Uterus (tissue), 4 donors: ENCODE data around the gene CRLF1. TPM values are rescaled to one million over a fixed set of nuclear protein-coding genes. Genes with fewer than 3 reads are reported as not detected.
A peak's percentile ranks its signal among the peaks of the same experiment; 100 is the strongest.

Source experiments
- DNase-seq, 2 donors: peaks; one replicate each; pipeline ENCODE4 v3.0.0-alpha.2; 2019 to 2020
- H3K27ac ChIP-seq, 2 donors: fragments of 200-600 bp; sonication (generic); 1 replicate in 1 of 2; 2 replicates in 1 of 2; pipeline ENCODE4 v1.5.1; 2016 to 2018
- H3K27me3 ChIP-seq, 2 donors: fragments of 200-600 bp; sonication (generic); one replicate each; pipeline ENCODE4 v1.5.1; 2018 to 2019; ENCODE audit warnings: control low read depth in 1 of 2
- H3K36me3 ChIP-seq, 2 donors: fragments of 200-600 bp; sonication (generic); one replicate each; pipeline ENCODE4 v1.5.1; 2019; ENCODE audit warnings: control low read depth in 1 of 2
- H3K4me1 ChIP-seq, 2 donors: fragments of 200-600 bp; sonication (generic); one replicate each; pipeline ENCODE4 v1.5.1; 2018 to 2019; ENCODE audit warnings: control low read depth in 1 of 2
- H3K4me3 ChIP-seq, 2 donors: fragments of 200-600 bp; sonication (generic); 1 replicate in 1 of 2; 2 replicates in 1 of 2; pipeline ENCODE4 v1.5.1; 2018 to 2019; ENCODE audit warnings: mild to moderate bottlenecking in 1 of 2
- H3K9me3 ChIP-seq, 2 donors: fragments of 200-600 bp; sonication (generic); one replicate each; pipeline ENCODE4 v1.5.1; 2019; ENCODE audit warnings: control low read depth in 1 of 2
- POLR2A ChIP-seq, 2 donors: fragments of 450-650 bp; IDR thresholded peaks; one replicate each; pipeline ENCODE4 v1.6.1; 2016; ENCODE audit warnings: antibody characterized with exemption in 2 of 2, mild to moderate bottlenecking in 1 of 2, moderate library complexity in 1 of 2
- intact Hi-C: fragments of 100-400 bp; cut with DNase I; formaldehyde crosslinking; loops from one replicate; pipeline ENCODE4 v1.15.1; 2023; ENCODE audit warnings: low total_unique reads
- total RNA-seq, 4 donors: library from RNA; depleted of rRNA in 3 of 4; stranded (reverse); fragments of >200 nt in 3 of 4; gene quantifications; one replicate each; pipeline versions ENCODE4 v1.1.0 to v1.2.4, GENCODE V29; 2014 to 2023
- TF ChIP-seq, protein P1 (sequence below), 4 experiments: fragments of 200-600 bp in 2 of 4; fragments of 450-650 bp in 2 of 4; sonication (generic) in 2 of 4; IDR thresholded peaks; one replicate each; pipeline ENCODE4 v1.5.1; 2016 to 2019; ENCODE audit warnings: antibody characterized with exemption in 4 of 4, mild to moderate bottlenecking in 2 of 4, moderate library complexity in 1 of 4
- donor health status: DM: yes; HTN: yes; CAD: no.

The CRLF1 gene
- total RNA-seq, 4 donors from 2014 or later = 0.26 to 0.69 (median 0.67) TPM; not detected in 1

DNA sequence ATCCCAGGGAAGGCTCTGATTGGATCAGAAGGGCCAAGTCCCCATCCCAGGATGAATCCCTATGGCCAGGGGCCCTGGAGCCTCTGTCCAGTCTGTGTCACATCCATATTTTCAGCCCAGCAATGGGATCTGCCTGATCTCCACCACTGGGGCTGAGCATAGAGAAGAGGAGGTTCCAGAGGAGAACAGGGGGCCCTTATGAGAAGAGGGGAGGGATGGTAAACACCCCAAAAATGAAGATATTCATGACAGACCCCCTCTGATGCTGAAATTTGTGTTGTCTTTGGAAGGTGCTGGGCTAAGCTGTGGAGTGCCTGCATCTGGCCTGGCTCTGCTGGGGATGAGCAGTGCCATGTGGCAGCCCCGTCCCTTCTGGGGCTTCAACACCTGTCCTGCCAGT is 44.7 kb upstream of the CRLF1 start:
- H3K27me3 ChIP-seq = no peaks in the 10 kb centered on the region
- intact Hi-C loops = no loop called here
- no peaks in the 10 kb centered on the region for H3K36me3 ChIP-seq
- no peak for TF ChIP-seq POLR2A (IDR thresholded peaks at IDR 0.05)
- TF ChIP-seq, protein P1, sequence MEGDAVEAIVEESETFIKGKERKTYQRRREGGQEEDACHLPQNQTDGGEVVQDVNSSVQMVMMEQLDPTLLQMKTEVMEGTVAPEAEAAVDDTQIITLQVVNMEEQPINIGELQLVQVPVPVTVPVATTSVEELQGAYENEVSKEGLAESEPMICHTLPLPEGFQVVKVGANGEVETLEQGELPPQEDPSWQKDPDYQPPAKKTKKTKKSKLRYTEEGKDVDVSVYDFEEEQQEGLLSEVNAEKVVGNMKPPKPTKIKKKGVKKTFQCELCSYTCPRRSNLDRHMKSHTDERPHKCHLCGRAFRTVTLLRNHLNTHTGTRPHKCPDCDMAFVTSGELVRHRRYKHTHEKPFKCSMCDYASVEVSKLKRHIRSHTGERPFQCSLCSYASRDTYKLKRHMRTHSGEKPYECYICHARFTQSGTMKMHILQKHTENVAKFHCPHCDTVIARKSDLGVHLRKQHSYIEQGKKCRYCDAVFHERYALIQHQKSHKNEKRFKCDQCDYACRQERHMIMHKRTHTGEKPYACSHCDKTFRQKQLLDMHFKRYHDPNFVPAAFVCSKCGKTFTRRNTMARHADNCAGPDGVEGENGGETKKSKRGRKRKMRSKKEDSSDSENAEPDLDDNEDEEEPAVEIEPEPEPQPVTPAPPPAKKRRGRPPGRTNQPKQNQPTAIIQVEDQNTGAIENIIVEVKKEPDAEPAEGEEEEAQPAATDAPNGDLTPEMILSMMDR (IDR thresholded peaks at IDR 0.05) = no peak
- no peaks in the 10 kb centered on the region for H3K9me3 ChIP-seq
- no peak for DNase-seq
- no peak overlapping the region for H3K4me3 ChIP-seq
- H3K4me1 ChIP-seq = peaks cover 0 to 6% of the 10 kb centered on the region in 2 donors
- H3K27ac ChIP-seq = peak overlapping the region; percentile 83

DNA sequence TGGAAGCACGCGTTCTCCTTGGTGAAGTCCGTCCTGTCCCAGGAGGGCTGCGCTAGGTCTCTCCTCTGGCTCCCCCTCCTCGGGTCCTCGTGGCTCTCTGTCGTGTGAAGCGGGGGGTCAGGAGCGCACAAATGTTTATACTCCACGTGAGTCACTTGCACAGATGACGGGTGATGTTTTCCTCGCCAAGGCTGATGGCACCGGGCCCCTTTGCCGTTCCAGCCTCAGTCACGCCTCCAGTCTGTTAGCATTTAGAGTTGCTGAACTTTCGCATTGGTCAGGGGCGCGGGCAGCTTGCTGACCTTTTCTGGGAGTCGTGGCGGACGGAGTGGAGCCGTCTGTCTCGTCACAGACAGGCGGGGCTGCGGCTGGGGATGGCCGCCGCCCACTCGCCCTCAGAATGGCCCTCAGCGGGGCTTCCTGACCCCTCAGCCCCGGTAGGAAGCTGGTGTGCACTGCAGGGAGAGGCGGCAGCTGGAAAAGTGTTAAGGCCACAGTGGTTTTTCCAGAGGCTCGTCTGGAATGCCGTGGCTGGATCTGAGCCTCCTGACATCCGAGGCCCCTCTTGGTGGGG is 44.0 kb upstream of the CRLF1 start:
- no peak for TF ChIP-seq POLR2A (IDR thresholded peaks at IDR 0.05)
- TF ChIP-seq, protein P1 (IDR thresholded peaks at IDR 0.05) = no peak
- H3K9me3 ChIP-seq = no peaks in the 10 kb centered on the region
- H3K36me3 ChIP-seq = no peaks in the 10 kb centered on the region
- intact Hi-C loops = no loop called here
- H3K27ac ChIP-seq = peak overlapping the region; percentile 83
- peak; percentile 76 to 85 for DNase-seq
- H3K4me1 ChIP-seq = peaks cover 0 to 6% of the 10 kb centered on the region in 2 donors
- peak overlapping the region in 1 of 2 donors; percentile 15 for H3K4me3 ChIP-seq
- no peaks in the 10 kb centered on the region for H3K27me3 ChIP-seq

DNA sequence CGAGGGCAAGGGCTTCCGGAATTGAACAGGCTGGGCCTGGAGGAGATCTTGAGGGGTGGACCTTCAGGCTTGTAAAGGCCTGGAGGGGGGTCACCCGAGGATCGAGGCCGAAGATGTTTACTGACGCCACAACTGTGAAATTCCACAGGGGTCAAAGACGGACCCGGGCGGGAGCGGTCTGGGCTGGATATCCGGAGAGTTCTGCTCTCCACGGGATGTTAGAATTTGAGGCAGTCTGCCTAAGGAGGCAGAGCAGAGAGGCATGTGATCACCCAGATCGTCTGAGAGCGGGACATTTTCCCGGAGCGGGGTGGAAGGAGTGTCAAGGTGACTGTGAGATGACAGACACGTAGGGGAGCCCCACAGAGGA is 43.4 kb upstream of the CRLF1 start:
- Histone ChIP-seq H3K9me3 (no peaks in the 10 kb centered on the region), H3K4me3 (peak overlapping the region in 1 of 2 donors; percentile 15), H3K27ac (peak overlapping the region; percentile 83), H3K36me3 (no peaks in the 10 kb centered on the region), H3K4me1 (peaks cover 0 to 6% of the 10 kb centered on the region in 2 donors), H3K27me3 (no peaks in the 10 kb centered on the region)
- TF ChIP-seq, protein P1 (IDR thresholded peaks at IDR 0.05) = no peak
- TF ChIP-seq POLR2A (IDR thresholded peaks at IDR 0.05) = no peak
- intact Hi-C loops = no loop called here
- DNase-seq = peak; percentile 51 to 61

DNA sequence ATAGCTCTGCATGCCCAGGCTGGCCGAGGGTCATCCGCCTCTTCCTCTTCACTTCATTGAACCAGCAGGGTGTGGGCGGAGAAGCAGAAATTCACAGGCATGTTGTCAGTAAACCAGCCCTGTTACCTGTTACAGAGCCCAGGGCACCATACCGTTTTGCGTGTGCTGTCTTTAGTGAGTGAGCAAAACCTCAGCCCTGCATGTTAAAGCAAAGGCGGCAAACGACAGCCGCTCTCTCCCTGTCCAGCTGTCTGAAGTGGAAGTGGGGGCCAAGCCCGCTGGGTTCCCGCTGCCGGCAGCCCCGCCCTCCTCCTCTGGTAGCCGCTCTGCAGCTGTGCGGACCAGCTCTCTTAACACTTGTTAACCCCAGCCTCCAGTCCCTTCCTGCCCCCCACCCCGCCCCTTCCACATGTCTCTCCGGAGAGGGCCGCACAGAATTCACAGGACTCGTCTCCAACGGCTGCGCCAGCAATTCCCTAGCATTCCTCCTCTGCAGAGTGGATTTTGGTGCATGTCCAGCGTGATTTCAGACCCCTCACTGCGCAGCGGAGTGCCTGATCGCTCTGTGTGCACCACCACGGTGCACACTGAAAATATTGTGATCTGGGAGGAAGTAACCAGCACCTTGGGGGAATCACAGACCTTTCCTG is 42.9 kb upstream of the CRLF1 start:
- Histone ChIP-seq H3K4me3 (peak overlapping the region in 1 of 2 donors; percentile 15), H3K9me3 (no peaks in the 10 kb centered on the region), H3K27me3 (no peaks in the 10 kb centered on the region), H3K36me3 (no peaks in the 10 kb centered on the region), H3K4me1 (peaks cover 0 to 6% of the 10 kb centered on the region in 2 donors), H3K27ac (peak overlapping the region; percentile 83)
- peak; percentile 66 to 76 for DNase-seq
- intact Hi-C loops = no loop called here
- TF ChIP-seq, protein P1 (IDR thresholded peaks at IDR 0.05) = no peak
- no peak for TF ChIP-seq POLR2A (IDR thresholded peaks at IDR 0.05)

DNA sequence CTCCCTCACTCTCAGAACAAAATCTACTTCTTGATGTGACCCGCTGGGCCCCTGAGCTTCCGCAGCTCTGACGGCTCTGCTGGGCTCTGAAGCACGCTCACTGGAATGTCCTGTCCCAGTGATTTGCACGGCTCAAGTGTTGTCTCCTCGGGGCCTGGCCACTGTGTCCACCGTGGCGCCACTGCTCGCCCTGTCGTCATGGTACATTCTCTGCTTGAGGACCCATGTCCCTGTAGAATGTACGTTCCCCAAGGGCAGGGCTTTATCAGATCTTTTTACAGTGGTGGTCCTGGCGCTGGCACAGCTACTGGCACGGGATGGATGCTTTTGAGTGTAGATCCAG is 42.3 kb upstream of the CRLF1 start:
- TF ChIP-seq, protein P1 (IDR thresholded peaks at IDR 0.05) = no peak
- H3K27ac ChIP-seq = peak overlapping the region; percentile 83
- H3K27me3 ChIP-seq = no peaks in the 10 kb centered on the region
- H3K36me3 ChIP-seq = no peaks in the 10 kb centered on the region
- no peak overlapping the region for H3K4me3 ChIP-seq
- intact Hi-C loops = no loop called here
- H3K4me1 ChIP-seq = peaks cover 0 to 6% of the 10 kb centered on the region in 2 donors
- H3K9me3 ChIP-seq = no peaks in the 10 kb centered on the region
- DNase-seq = peak in 1 of 2 donors; percentile 23
